Fibroblast of skin of right biceps (primary cell): ENCODE results near the gene LYRM4.
"Not testable (repeated sequence)": the region's sequence is repeated elsewhere in the genome, so short reads cannot be mapped to it uniquely, and the experiment has no call there.

Experiments used
- DNase-seq: peaks from one replicate; pipeline ENCODE4 v3.0.0-alpha.2; 2013

Gene LYRM4

GRCh38 chr6:5068153-5068751, 192.5 kb downstream of the LYRM4 start:
- DNase-seq: no peak

- DNase-seq: no peak
Observed at GRCh38 chr6:5067305-5067704, 193.4 kb downstream of the LYRM4 start.

GRCh38 chr6:5066456-5067093, 194.2 kb downstream of the LYRM4 start:
- DNase-seq: no peak

GRCh38 chr6:5063617-5064016, 197.1 kb downstream of the LYRM4 start:
- DNase-seq: no peak

- no peak for DNase-seq
Observed at GRCh38 chr6:5061152-5061551, 199.6 kb downstream of the LYRM4 start.

- not testable (repeated sequence) for DNase-seq
Observed at GRCh38 chr6:5060439-5060838, 200.3 kb downstream of the LYRM4 start.

- no peak for DNase-seq
Observed at GRCh38 chr6:5059036-5059896, 201.5 kb downstream of the LYRM4 start.
